Activated CD4-positive, alpha-beta T cell treated with anti-CD3 and anti-CD28 coated beads, Interleukin-2, amount 50 U/mL, for 4 hours (primary cell): ENCODE results near the gene GPR146.
"Not testable (repeated sequence)": the region's sequence is repeated elsewhere in the genome, so short reads cannot be mapped to it uniquely, and the experiment has no call there.

Source experiments
- DNase-seq, 2 experiments: peaks; one replicate each; pipeline ENCODE4 v3.0.0-alpha.2; 2020

Gene GPR146

GRCh38 chr7:1025743-1026581 is 18.4 kb upstream of the GPR146 start:
- no peak for DNase-seq

DNA sequence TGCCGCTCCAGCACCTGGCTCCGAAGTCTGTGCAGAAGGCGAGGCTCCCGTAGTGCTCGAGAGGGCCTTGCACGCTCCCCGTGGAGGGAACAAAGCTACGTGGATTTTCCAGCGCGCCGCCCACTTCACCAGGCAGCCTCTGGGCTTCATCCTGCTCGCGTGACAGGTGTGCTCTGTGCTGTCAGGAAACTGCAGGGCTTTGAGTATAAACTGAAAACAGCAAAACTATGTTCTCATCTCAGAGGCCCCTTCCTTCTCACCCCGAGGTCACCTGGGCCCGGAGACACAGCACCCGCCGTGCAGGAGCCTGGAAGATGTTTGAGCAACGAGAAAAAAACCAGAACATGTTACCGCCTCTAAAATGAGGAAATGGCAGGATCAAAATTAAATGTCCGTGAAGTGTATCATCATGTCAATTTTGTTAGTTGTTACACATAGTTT is 17.6 kb upstream of the GPR146 start:
- no peak for DNase-seq

DNA sequence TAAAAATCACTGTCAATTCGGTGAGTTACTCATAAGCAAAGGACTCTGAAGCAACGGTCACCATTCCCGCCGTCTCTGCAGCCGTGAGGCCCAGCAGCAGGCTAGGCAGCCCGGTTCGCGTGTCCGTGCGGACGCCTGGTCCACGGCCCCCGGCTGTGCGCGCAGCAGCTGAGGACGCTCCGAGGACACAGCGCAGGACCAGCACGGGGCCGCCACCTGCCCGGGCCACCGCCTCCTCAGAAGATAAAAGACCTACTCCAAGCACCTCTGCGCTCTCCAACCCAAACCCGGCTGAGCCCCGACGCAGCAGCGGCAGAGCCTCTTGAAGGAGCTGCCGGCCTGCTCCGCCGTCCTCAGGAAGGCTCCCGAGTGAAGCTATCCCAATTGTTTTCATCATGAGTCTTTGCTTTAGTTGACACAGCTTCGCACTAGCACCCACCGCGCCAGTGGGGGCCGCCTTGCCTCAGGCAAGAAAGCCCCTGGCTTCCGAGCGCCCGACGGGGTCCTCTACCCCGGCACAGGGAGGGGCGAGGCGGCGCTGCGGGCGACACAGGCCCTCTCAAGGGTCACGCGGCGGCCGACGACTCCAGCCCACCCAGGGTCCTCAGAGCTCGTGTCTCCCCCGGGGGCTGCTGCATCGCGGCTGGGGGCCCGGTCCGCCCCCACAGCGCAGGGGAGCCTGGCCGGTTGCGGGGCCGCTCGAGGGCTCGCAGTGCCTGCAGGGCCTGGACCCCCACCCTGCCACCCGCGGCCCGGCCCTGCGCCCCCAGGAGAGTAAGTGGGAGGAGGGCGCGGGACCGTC is 16.9 kb upstream of the GPR146 start:
- no peak for DNase-seq

GRCh38 chr7:1028044-1028770 is 16.1 kb upstream of the GPR146 start:
- peak; percentile 57 to 62 for DNase-seq

GRCh38 chr7:1028775-1029636 is 15.3 kb upstream of the GPR146 start:
- peak; percentile 50 to 55 for DNase-seq

GRCh38 chr7:1029637-1030443 is 14.5 kb upstream of the GPR146 start:
- no peak for DNase-seq

DNA sequence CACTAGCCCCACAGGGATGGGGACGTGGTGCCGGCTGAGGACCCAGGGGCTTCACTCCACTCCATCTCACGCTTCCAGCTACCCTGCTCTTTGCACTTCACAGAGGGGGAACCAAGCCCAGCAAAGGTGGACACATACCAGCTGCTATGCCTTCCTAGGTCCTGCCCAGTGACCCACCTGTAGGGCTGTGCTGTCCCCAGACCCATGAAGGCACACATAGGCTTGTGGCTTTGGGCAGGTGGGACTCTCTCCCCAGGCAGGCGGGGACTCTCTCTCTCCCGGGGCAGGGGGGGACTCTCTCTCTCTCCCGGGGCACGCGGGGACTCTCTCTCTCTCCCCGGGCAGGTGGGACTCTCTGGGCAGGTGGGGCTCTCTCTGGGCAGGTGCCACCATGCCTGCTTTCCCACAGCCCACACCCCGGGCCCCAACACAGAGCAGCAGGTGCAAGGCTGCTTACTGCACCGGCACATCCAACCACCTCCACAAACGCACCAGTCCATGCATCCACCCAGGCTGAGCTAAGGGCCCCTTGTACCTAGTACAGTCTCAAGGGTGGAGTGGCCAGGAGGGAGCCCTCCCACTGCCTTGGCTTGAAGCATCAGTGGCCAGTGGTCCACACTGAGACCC is 13.8 kb upstream of the GPR146 start:
- no peak for DNase-seq

- DNase-seq: no peak
Observed at GRCh38 chr7:1031716-1032455, 12.5 kb upstream of the GPR146 start.

- DNase-seq: no peak
Observed at GRCh38 chr7:1032536-1033181, 11.7 kb upstream of the GPR146 start.

- no peak for DNase-seq
Observed at GRCh38 chr7:1033546-1034145, 10.7 kb upstream of the GPR146 start.

DNA sequence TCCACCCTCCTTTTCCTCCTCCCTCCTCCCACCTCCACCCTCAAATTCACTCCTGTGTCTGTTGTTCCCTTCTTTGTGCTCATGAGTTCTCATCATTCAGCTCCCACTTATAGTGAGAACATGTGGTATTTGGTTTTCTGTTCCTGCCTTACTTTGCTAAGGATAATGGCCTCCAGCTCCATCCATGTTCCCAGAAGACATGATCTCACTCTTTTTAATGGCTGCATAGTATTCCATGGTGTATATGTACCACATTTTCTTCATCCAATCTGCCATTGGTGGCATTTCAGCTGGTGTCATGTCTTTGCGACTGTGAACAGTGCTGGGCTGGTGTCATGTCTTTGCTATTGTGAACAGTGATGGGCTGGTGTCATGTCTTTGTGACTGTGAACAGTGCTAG is 9.6 kb upstream of the GPR146 start:
- DNase-seq: not testable (repeated sequence)

DNA sequence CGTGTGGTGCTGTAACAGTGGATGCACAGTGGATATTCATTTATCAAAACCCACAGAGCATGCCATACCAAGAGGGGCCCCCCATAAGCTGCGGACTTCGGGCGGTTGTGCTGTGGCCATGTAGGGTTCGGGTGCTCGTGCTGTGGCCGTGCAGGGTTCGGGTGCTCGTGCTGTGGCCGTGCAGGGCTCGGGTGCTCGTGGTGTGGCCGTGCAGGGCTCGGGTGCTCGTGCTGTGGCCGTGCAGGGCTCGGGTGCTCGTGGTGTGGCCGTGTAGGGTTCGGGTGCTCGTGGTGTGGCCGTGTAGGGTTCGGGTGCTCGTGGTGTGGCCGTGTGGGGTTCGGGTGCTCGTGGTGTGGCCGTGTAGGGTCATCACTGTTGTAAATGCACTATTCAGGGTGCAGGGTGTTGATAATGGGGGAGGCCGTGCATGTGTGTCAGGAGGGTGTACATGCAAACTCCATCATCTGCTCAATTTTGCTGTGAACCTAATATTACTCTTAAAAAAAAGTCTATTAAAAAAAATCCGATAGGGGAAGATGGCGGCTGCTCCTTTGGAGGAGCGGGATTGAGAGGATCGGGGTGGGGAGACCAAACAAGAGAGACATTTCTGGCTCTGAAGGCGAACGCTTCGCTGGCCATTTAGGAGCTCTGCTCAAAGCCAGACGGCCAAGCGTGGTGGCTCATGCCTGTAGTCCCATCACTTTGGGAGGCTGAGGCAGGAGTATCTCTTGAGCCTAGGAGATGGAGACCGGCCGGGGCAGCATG is 8.0 kb upstream of the GPR146 start:
- not testable (repeated sequence) for DNase-seq

DNA sequence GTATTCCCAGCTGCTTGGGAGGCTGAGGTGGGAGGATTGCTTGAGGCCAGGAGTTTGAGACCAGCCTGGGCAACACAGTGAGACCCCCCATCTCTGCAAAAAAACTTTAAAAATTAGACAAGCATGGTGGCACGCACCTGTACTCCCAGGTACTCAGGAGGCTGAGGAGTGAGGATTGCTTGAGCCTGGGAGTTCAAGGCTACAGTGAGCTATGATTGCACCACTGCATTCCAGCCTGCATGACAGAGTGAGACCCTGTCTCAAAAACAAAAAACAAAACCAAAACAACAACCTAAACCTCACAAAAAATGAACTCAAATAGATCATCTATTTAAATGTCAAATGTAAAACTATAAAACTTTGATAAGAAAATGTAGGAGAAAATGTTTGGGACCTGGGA is 4.1 kb upstream of the GPR146 start:
- not testable (repeated sequence) for DNase-seq

DNA sequence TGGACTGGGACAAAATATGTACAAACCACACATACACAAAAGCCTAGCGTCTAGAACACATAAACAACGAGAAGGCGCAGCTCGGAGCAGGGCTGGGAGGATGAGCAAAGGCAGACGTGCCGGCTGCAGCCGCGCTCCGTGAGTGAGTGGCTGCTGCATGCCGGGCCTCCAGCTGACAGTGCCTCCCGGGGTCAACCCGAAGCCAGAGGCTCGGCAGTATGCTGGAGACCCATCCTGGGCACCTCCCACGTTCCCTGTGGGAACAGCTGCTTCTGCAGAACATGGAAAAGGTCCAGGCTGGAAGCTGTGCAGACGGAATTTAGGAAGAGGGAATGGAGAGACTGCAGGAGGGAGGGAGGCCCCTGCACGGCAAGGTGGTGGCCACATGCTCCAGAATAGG is 3.6 kb upstream of the GPR146 start:
- no peak for DNase-seq

GRCh38 chr7:1041551-1042491 is 2.5 kb upstream of the GPR146 start:
- no peak for DNase-seq

GRCh38 chr7:1042492-1042833 is 1.9 kb upstream of the GPR146 start:
- DNase-seq: no peak

- DNase-seq: no peak
Observed at GRCh38 chr7:1043552-1044188, 676 bp upstream of the GPR146 start.
